ENCODE results near the gene RNF10. TPM values are rescaled to one million over a fixed set of nuclear protein-coding genes. Genes with fewer than 3 reads are reported as not detected.
"Not testable (repeated sequence)": the region's sequence is repeated elsewhere in the genome, so short reads cannot be mapped to it uniquely, and the experiment has no call there.

Gene RNF10
- 100 to 1,000 TPM; 211 to 223 TPM for total RNA-seq
- long read RNA-seq, transcript RNF10-201 (17 exons, 3,825 nt) = major isoform, 119 of 220 reads
- long read RNA-seq, transcript RNF10-203 (17 exons, 2,671 nt) = minor isoform, 22 of 220 reads
- long read RNA-seq, partial matches to known transcripts = 51 of 220 reads
- long read RNA-seq, other reads (novel, unspliced or antisense) = 28 of 220 reads

DNA sequence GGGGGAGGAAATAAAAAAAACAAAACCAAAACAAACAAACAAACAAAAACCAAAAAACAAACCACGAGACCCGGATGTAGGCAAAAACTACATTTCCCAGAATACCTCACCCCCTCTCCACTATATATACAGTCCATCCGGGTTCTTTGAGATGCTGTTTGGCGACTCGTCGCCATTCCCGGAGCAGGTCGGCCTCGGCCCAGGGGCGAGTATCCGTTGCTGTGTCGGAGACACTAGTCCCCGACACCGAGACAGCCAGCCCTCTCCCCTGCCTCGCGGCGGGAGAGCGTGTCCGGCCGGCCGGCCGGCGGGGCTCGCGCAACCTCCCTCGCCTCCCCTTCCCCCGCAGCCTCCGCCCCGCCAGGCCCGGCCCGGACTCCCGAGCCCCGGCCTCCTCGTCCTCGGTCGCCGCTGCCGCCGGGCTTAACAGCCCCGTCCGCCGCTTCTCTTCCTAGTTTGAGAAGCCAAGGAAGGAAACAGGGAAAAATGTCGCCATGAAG, at the start of gene RNF10:
RNF10 (plus strand) TSS at position 154 of the 500 bp plus-strand sequence. CDS start 456 bp downstream, outside the sequence.
- intact Hi-C loops (cut with DNase I, micrococcal nuclease) = no loop called here
- peak; percentile 78 to 80 for DNase-seq
- ATAC-seq = peak; percentile 61

DNA sequence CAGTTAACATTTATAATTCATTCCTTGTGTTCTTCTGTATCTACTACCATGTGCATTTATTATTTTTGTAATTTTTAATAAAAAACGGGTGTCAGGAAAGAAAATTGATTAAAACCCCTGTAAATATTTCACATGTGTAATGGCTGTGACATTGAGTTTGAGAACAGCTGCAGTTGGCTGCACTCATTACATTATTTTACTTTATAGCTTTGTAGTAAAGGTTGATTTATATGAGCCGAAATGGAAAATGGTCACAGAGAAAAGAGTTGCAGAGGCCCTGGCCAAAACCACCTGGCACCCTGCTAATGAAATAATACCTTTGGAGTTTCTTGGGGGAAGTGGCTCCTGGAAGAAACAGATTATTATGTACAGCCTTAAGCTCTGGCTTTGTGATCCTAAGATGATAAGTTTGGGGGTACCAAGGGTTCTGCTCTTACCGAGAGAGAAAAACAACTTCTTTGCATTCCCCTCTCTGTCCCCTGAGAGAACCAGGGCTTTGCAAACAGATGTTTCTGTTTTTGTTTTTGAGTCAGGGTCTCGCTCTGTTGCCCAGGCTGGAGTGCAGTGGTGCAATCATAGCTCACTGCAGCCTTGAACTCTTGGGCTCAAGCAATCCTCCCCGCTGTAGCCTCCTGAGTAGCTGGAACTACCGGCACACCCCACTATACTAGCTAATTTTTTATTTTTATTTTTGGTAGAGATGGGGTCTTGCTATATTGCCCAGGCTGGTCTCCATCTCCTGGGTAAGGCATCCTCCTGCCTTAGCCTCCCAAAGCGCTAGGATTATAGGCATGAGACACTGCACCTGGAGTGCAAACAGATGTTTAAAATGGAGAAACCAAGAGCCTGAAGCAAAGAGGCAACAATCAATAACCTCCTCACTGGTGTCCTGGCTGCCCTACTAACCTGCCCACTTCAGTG, 47.9 kb upstream of the RNF10 start:
- intact Hi-C loops (cut with DNase I, micrococcal nuclease) = no loop called here
- DNase-seq (no peak), ATAC-seq (no peak)

DNA sequence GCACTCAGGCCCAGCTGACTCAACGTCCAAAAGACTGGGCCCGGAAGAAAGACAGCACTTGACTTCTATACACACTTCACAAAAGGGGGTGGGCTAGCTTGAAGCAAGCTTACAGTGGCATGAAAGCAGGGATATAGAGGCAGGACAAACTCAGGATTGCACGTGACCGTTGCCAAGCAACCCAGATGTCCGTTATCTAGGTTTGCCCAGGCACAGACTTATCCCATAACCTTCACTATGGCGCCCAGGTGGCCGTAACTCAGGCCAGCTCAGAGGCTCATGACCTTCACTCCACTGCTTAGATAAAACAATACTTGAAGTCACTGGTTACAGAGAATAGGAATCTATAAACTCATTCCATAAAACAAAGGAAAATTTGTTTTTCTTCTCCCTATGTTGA, 46.6 kb upstream of the RNF10 start:
- ATAC-seq; DNase-seq; intact Hi-C loops (cut with DNase I, micrococcal nuclease): not testable (repeated sequence)

DNA sequence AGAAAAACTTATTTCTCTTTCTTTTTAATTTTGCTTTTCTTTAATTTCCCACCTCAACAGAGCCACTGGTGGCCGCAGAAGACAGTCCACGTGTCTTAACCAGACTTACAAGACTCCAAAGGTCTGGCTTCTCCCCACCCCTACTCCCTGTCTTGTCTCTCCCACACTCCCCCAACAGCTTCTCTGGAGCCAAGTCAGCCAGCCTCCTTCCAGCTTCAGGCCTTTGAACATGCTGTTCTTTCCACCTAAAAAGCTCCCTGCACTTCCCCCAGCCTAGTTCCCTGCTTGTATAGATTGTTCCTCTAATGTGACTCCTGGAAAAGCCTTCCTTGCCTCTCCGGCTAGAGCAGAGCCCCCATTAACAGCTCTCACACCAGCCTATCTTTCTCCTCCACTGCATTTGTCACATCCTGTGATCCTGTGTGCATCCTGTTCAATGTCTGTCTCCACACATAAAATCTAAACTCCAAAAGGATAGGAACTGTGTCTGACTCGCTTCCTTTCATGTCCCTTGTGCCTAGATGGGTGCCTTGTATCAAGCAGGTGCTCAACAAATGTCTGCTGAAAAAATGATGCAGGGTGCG, 46.0 kb upstream of the RNF10 start:
- DNase-seq = no peak
- intact Hi-C loops (cut with DNase I, micrococcal nuclease) = no loop called here
- ATAC-seq = no peak

DNA sequence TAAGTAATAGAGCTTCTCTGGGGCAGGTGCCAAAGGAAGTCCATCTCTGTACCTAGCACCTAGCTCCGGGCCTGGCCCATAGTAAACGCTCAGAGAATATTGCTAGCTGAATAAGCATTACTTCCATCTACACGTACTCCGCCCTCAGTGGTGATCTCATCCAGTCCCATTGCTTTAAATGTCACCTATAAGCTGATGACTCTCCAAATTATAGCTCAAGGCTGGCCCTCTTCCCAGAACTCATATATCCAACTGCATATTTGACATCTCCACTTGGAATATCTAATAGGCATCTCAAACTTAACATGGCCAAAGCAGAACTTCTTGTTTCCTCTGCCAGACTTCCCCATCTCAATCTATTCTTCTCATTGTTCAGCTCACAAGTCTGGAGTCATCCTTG, 45.1 kb upstream of the RNF10 start:
- DNase-seq = peak in 1 of 2 donors; percentile 18
- intact Hi-C loops (cut with DNase I, micrococcal nuclease) = no loop called here
- ATAC-seq = peak; percentile 94

DNA sequence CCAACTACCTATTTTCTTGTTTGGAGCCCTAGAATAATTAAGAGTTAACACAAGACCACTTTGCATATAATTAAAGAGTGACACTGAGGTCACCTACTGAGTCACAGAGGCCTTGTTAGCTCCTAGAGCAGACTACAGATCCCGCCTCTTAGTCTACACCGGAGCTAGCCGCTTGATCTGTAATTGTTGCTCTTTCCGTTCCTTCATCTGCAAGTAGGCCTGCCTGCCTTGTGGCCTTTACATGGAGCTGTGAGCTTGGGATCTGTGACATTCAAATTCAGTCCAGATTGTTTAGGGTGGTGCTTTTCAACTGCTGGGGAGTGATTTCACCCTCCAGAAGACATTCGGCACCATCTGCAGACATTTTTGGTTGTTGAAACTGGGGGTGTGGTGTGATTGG, 43.8 kb upstream of the RNF10 start:
- ATAC-seq = no peak
- no peak for DNase-seq
- intact Hi-C loops (cut with DNase I, micrococcal nuclease) = no loop called here

DNA sequence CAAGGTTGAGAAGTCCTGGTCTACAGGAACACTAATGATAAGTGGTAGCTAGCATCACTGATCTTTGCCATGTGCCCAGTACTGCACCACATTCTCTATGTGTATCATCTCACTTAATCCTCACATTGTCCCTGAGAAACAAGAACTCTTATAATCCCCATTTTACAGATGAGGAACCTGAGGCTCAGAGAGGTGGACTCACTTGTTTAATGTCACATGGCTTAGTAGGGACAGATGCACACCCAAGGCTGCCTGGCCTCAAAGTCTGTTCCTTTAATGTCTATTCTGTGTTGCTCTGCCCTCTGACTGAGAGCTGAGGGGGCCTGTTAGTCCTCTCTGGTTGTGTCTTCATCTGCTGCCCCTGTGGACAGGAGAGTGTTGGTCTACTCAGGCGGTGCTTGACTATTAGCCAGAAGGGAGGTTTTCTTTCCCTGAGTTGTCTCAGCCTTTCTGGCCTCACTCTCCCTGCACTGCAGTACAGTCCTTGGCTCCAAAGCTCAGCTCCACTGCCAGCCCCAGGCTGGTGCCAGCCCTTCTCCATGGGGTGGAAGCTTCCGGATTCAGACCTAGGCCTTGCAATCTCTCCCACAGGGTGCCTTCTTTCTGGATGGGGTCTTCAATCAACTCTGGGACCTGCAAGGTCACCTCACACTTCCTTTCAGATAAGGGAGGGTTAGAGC, 43.2 kb upstream of the RNF10 start:
- ATAC-seq (no peak), DNase-seq (no peak)
- intact Hi-C loops (cut with DNase I, micrococcal nuclease) = no loop called here

DNA sequence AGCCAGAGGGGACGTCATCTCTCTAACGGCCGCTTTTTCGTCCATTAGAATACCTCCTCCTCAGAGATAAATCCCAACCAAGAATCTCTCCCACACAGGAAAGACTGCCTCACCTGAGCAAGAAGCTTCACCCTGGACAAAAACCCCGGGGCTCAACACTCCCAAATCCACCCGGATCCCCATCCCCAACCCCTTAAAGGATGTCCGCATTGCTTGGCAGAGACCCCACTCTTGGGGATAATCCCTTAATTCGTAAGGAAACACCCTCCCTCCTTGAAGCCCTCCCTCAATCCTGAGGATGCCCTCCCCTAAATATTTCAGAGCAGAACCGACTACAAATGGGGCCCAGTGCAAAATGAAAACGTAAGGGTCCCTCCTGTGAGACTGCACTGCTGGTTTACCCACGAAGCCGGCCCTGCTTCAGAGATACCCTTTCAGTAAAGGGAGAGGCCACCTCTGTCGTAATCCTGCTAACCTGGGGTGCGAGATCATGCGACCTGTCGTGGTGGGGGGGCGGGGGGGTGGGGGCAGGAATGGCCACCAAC, 38.9 kb upstream of the RNF10 start:
- intact Hi-C loops (cut with DNase I, micrococcal nuclease) = no loop called here
- ATAC-seq = peak; percentile 0
- no peak for DNase-seq

DNA sequence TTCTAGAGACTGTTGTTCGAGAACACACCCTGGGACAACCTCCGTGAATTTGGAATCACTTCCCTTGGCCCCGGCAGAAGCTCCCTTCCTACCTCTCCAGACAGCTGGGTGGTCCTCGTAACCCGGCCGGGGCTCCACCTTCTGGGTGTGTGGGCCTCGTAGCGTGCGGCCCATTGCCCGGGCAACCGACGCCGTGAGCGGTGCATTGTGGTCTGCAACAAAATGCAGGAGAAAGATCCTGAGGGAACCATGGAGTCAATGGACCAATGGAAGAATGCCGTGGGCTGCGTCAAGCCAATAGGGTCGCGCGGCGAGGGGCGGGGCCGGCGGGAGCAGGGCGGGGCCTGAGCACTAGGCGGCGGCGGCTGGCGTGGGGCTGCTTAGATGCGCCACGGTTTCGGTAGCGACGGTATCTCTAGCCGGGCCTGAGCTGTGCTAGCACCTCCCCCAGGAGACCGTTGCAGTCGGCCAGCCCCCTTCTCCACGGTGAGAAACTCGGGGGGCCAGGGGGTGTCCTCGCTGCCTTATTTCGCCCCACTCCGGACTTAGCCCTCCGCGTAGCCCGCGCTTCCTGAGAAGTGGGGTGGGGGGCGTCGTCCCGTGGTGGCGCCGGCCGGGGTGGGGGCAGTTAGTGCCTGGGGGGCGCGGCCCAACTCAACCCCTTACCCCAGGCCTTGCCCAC, 38.3 kb upstream of the RNF10 start, which contains the start of gene DYNLL1:
DYNLL1 (plus strand) TSS at position 383 of the 682 bp plus-strand sequence. CDS start 309 bp downstream, outside the sequence.
- intact Hi-C loops (cut with DNase I, micrococcal nuclease) = no loop called here
- peak; percentile 97 for ATAC-seq
- DNase-seq = peak; percentile 94 to 98

DNA sequence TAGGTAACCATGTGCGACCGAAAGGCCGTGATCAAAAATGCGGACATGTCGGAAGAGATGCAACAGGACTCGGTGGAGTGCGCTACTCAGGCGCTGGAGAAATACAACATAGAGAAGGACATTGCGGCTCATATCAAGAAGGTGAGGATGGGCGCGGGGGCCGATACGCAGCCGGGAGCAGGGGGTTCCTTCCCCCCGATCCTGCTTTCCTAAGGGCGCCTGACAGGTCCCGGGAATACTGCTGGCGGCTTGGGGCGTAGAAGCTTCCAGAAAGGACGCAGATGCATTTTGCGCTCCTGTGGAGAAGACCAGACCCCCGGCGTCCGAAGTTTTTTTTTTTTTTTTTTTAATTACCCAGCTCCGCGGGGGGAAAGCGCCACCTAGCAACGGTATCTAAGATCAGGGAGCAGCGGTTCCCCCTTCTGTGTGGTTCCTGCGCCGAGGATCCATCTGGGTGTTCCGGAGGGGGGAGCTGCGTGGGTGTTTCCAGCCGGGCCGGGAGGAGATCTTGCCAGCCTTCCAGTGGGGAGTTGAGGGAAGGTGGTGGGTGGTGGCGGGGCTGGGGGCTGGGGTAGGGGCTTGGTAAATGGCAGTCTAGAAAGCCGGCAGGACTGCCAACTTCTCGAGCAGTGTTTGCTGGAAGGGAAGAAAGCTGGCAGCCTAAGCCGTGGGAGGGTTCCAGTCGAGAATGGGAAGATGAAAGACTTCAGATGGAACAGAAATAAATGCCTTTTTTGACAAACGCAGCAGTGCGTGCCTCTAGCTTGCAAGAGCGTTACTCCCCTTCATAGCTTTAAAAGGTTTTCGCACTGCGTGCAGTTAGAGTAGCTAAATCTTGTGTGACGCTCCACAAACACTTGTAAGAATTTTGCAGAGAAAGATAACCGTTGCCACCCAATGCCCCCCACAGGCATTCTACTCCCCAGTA, 37.5 kb upstream of the RNF10 start:
- peak; percentile 59 for ATAC-seq
- intact Hi-C loops (cut with DNase I, micrococcal nuclease) = no loop called here

DNA sequence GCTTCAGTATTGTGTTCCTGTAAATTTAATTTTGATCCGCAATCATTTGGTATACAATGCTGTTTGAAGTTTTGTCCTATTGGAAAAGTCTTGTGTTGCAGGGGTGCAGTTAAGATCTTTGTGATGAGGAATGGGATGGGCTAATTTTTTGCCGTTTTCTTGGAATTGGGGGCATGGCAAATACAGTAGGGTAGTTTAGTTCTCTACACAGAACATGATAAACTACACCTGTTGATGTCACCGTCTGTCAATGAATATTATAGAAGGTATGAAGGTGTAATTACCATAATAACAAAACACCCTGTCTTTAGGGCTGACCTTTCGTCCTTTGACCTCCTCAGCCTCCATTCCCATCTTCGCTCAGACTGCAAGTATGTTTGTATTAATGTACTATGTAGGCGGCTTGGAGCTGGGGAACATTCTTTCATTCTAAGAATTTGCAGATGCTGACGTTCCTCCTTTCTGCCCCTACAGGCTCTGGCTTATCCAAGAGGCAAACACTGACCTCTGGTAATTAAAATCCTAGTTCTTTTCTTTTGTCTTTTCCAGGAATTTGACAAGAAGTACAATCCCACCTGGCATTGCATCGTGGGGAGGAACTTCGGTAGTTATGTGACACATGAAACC, 36.5 kb upstream of the RNF10 start:
- intact Hi-C loops (cut with DNase I, micrococcal nuclease) = no loop called here
- no peak for DNase-seq
- ATAC-seq = no peak

More for the DNA sequence above, 37.5 kb upstream of the RNF10 start:
- DNase-seq = peak; percentile 68 to 70

DNA sequence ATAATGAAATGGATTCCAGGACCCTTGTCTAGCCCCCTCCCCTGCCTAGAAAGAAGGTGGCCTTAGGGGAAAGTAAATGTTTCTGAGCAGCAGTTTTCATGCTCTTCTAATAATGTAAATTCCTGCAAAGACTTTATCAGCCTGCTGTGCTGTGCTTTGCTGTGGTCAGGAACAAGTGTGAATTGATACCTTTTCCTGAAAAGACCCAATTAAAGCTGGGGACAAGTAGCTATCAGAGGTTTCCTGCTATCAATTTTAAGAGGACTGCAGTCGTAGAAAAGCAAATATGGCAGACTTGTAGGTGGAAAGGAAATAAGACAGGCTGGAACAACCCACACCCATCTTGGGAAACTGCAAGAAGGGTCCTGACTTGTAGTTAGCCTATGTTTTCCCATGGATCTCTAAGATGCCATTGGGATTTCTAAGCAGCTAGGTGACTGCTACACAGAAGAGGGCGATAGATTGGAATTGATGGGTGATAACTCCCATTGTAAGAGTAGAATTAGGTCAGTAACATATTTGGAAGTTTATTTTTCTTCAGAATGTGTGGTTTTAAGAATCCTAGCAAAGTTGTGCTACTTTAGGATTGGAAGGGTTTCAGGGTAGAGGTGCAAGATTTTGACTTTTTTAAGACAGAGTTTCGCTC, 35.2 kb upstream of the RNF10 start:
- intact Hi-C loops (cut with DNase I, micrococcal nuclease) = no loop called here
- ATAC-seq (no peak), DNase-seq (no peak)

DNA sequence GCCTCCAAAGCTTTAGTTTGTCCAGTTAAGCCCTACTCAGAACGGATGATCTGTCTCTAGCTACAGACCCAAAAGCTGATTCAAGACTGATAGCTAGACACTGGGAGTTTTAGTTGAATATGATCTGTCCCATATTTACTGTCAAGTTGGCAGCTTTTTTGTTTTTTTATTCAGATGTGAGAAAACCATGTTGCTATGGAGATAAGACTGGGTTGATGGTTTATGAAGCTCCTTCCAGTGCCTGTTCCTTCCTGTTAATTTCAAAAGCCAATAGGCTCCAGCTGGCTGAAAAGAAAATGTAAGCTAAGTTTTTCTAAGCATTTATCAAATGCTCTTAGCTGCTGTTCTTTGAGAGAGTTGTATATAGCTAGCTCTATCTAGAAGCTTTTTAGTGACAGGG, 33.6 kb upstream of the RNF10 start:
- intact Hi-C loops (cut with DNase I, micrococcal nuclease) = no loop called here

DNA sequence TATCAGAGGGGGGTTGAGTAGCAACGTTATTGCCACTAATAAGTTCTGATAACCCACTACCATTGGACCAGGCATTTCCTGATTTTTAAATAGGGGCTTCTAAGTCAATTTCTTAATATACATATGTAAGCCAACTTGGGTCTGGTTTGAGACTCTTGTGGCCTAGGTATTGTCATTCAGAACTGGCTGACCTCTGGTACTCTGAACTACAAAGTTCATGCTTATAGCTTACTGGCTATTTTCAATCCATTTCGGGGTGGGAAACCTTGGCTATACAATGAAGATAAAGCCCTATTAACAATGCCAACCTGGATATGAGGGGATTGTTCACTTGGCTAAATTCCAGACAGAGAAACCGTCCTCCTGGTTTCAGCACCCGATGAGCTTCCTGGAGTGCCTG, 29.6 kb upstream of the RNF10 start:
- intact Hi-C loops (cut with DNase I, micrococcal nuclease) = no loop called here
- ATAC-seq = no peak

More for the DNA sequence above, 33.6 kb upstream of the RNF10 start:
- no peak for DNase-seq
- ATAC-seq = no peak

DNA sequence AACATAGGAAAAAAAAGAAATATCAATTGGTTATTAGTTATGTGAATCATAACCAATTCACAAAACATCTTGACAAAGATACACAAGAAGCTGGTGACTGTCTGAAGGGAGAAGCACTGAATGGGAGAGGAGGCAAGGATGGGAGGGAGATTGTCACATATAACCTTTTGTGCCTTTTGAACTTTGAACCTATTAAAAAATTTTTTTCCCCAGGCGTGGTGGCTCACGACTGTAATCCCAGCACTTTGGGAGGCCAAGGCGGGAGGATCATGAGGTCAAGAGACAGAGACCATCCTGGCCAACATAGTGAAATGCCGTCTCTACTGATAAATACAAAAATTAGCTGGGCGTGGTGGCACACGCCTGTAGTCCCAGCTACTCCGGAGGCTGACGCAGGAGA, 25.6 kb upstream of the RNF10 start:
- no peak for DNase-seq
- intact Hi-C loops (cut with DNase I, micrococcal nuclease) = no loop called here
- peak; percentile 92 for ATAC-seq

More for the DNA sequence above, 29.6 kb upstream of the RNF10 start:
- DNase-seq = no peak

DNA sequence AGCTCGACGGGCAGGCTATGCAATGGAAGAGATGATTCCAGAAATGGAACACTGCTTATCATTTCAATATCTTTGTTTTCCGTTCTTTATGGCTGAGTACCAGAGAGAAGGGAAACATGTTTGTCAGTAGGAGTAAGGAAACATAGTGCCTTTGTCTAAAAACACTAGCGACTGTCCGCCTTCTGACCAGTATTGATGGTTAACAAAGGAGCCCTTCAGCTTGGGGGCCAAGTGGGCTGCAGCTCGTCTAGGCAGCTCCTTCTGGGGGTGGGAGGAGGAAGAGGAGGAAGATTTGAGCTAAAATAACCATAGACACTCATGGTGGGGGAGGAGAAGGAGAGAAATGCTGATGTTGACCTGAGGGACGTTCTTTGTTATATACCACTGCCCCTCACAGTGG, 20.2 kb upstream of the RNF10 start:
- ATAC-seq = no peak
- no peak for DNase-seq
- intact Hi-C loops (cut with DNase I, micrococcal nuclease) = no loop called here

Measured in left colon (tissue), 2 donors.